ENCODE measurements around the gene FYB1.

The FYB1 gene

GRCh38 chr5:39131210-39132127, 87.9 kb downstream of the FYB1 start:
- no peaks in the 10 kb centered on the region for H3K9me3 ChIP-seq (ENCODE audit: low read depth, low read length)
- no peak overlapping the region for H3K4me3 ChIP-seq
- H3K27ac ChIP-seq, result no peak overlapping the region
- no peaks in the 10 kb centered on the region for H3K36me3 ChIP-seq (ENCODE audit: insufficient read depth, low read length)
- TF ChIP-seq EZH2 (IDR thresholded peaks at IDR 0.05) (no peak), POLR2AphosphoS5 (IDR thresholded peaks at IDR 0.05; ENCODE audit: borderline replicate concordance, low read depth, low read length) (no peak), FOXP2 (optimal IDR thresholded peaks at IDR 0.05; ENCODE audit: control extremely low read depth, extremely low read length, insufficient read depth) (no peak)
- DNase-seq (ENCODE audit: low read depth, low spot score), result no peak
- no peak overlapping the region for H3K9ac ChIP-seq (ENCODE audit: insufficient read length)

GRCh38 chr5:39130716-39131115, 88.6 kb downstream of the FYB1 start:
- no peaks in the 10 kb centered on the region for H3K9me3 ChIP-seq (ENCODE audit: low read depth, low read length)
- no peaks in the 10 kb centered on the region for H3K36me3 ChIP-seq (ENCODE audit: insufficient read depth, low read length)
- no peak for DNase-seq (ENCODE audit: low read depth, low spot score)
- H3K9ac ChIP-seq (ENCODE audit: insufficient read length), result no peak overlapping the region
- TF ChIP-seq EZH2 (IDR thresholded peaks at IDR 0.05), result no peak
- TF ChIP-seq POLR2AphosphoS5 (IDR thresholded peaks at IDR 0.05; ENCODE audit: borderline replicate concordance, low read depth, low read length), result no peak
- TF ChIP-seq FOXP2 (optimal IDR thresholded peaks at IDR 0.05; ENCODE audit: control extremely low read depth, extremely low read length, insufficient read depth), result no peak
- H3K27ac ChIP-seq, result no peak overlapping the region
- H3K4me3 ChIP-seq, result no peak overlapping the region

- Histone ChIP-seq H3K9ac (ENCODE audit: insufficient read length) (no peak overlapping the region), H3K36me3 (ENCODE audit: insufficient read depth, low read length) (no peaks in the 10 kb centered on the region), H3K4me3 (no peak overlapping the region), H3K27ac (no peak overlapping the region), H3K9me3 (ENCODE audit: low read depth, low read length) (no peaks in the 10 kb centered on the region)
- DNase-seq (ENCODE audit: low read depth, low spot score), result no peak
- TF ChIP-seq FOXP2 (optimal IDR thresholded peaks at IDR 0.05; ENCODE audit: control extremely low read depth, extremely low read length, insufficient read depth) (no peak), POLR2AphosphoS5 (IDR thresholded peaks at IDR 0.05; ENCODE audit: borderline replicate concordance, low read depth, low read length) (no peak), EZH2 (IDR thresholded peaks at IDR 0.05) (no peak)
These were observed 97.4 kb downstream of the FYB1 start for GRCh38 chr5:39121922-39122321.

- Histone ChIP-seq H3K4me3 (no peak overlapping the region), H3K36me3 (ENCODE audit: insufficient read depth, low read length) (no peaks in the 10 kb centered on the region), H3K9ac (ENCODE audit: insufficient read length) (no peak overlapping the region), H3K27ac (no peak overlapping the region), H3K9me3 (ENCODE audit: low read depth, low read length) (no peaks in the 10 kb centered on the region)
- DNase-seq (ENCODE audit: low read depth, low spot score), result no peak
- TF ChIP-seq EZH2 (IDR thresholded peaks at IDR 0.05) (no peak), FOXP2 (optimal IDR thresholded peaks at IDR 0.05; ENCODE audit: control extremely low read depth, extremely low read length, insufficient read depth) (no peak), POLR2AphosphoS5 (IDR thresholded peaks at IDR 0.05; ENCODE audit: borderline replicate concordance, low read depth, low read length) (no peak)
These were observed 98.0 kb downstream of the FYB1 start for GRCh38 chr5:39121315-39121714.

- H3K36me3 ChIP-seq (ENCODE audit: insufficient read depth, low read length), result no peaks in the 10 kb centered on the region
- H3K9me3 ChIP-seq (ENCODE audit: low read depth, low read length), result no peaks in the 10 kb centered on the region
- no peak for DNase-seq (ENCODE audit: low read depth, low spot score)
These were observed 99.3 kb downstream of the FYB1 start for GRCh38 chr5:39120052-39120420.

GRCh38 chr5:39119404-39120051, 99.8 kb downstream of the FYB1 start:
- H3K9me3 ChIP-seq (ENCODE audit: low read depth, low read length), result no peaks in the 10 kb centered on the region
- H3K27ac ChIP-seq, result no peak overlapping the region
- peak overlapping the region; percentile 25; the same call in 1 of the 2 replicates for H3K4me3 ChIP-seq
- H3K36me3 ChIP-seq (ENCODE audit: insufficient read depth, low read length), result no peaks in the 10 kb centered on the region
- peak; percentile 12 for DNase-seq (ENCODE audit: low read depth, low spot score)
- H3K9ac ChIP-seq (ENCODE audit: insufficient read length), result peak overlapping the region; percentile 56
- TF ChIP-seq FOXP2 (optimal IDR thresholded peaks at IDR 0.05; ENCODE audit: control extremely low read depth, extremely low read length, insufficient read depth) (no peak), POLR2AphosphoS5 (IDR thresholded peaks at IDR 0.05; ENCODE audit: borderline replicate concordance, low read depth, low read length) (no peak), EZH2 (IDR thresholded peaks at IDR 0.05) (no peak)

More at GRCh38 chr5:39120052-39120420, 99.3 kb downstream of the FYB1 start:
- Histone ChIP-seq H3K4me3 (no peak overlapping the region), H3K9ac (ENCODE audit: insufficient read length) (no peak overlapping the region), H3K27ac (no peak overlapping the region)
- TF ChIP-seq POLR2AphosphoS5 (IDR thresholded peaks at IDR 0.05; ENCODE audit: borderline replicate concordance, low read depth, low read length) (no peak), EZH2 (IDR thresholded peaks at IDR 0.05) (no peak), FOXP2 (optimal IDR thresholded peaks at IDR 0.05; ENCODE audit: control extremely low read depth, extremely low read length, insufficient read depth) (no peak)

- no peak for TF ChIP-seq FOXP2 (optimal IDR thresholded peaks at IDR 0.05; ENCODE audit: control extremely low read depth, extremely low read length, insufficient read depth)
- TF ChIP-seq EZH2 (IDR thresholded peaks at IDR 0.05), result no peak
- no peak for TF ChIP-seq POLR2AphosphoS5 (IDR thresholded peaks at IDR 0.05; ENCODE audit: borderline replicate concordance, low read depth, low read length)
- Histone ChIP-seq H3K4me3 (no peak overlapping the region), H3K27ac (no peak overlapping the region), H3K36me3 (ENCODE audit: insufficient read depth, low read length) (no peaks in the 10 kb centered on the region), H3K9ac (ENCODE audit: insufficient read length) (no peak overlapping the region), H3K9me3 (ENCODE audit: low read depth, low read length) (no peaks in the 10 kb centered on the region)
- DNase-seq (ENCODE audit: low read depth, low spot score), result no peak
These were observed 100.7 kb downstream of the FYB1 start for GRCh38 chr5:39118638-39119037.

DNA sequence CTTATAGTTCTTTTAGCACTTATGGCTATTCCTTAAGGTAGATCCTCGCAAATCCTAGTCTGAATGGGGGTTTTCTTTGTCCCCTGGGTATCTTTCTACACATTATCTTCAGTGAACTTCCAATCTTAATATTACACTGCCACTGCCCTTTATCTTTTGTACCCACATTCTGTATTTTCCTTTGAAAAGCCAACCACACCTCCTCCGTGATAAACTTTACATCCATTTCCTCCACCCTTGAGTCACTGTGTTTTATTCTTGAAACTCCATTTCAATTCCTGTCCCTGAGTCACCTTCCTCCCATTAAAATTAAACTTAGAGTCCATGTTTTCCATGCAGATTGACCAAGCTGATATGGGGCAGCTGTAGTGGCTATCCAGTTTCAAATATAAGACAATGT, 102.0 kb downstream of the FYB1 start:
- no peaks in the 10 kb centered on the region for H3K9me3 ChIP-seq (ENCODE audit: low read depth, low read length)
- H3K4me3 ChIP-seq, result no peak overlapping the region
- no peak overlapping the region for H3K27ac ChIP-seq
- H3K9ac ChIP-seq (ENCODE audit: insufficient read length), result no peak overlapping the region
- no peaks in the 10 kb centered on the region for H3K36me3 ChIP-seq (ENCODE audit: insufficient read depth, low read length)
- no peak for DNase-seq (ENCODE audit: low read depth, low spot score)
- TF ChIP-seq EZH2 (IDR thresholded peaks at IDR 0.05) (no peak), POLR2AphosphoS5 (IDR thresholded peaks at IDR 0.05; ENCODE audit: borderline replicate concordance, low read depth, low read length) (no peak), FOXP2 (optimal IDR thresholded peaks at IDR 0.05; ENCODE audit: control extremely low read depth, extremely low read length, insufficient read depth) (no peak)
